CD4-positive, alpha-beta T cell treated with Interleukin-17A for 1 hour (primary cell): ENCODE data around the gene ZFP36.
"Not testable (repeated sequence)": the region's sequence is repeated elsewhere in the genome, so short reads cannot be mapped to it uniquely, and the experiment has no call there.

ENCODE experiments used
- DNase-seq: peaks from one replicate; pipeline ENCODE4 v3.0.0-alpha.2; 2020

ZFP36 gene

GRCh38 chr19:39446365-39447084, 39.9 kb downstream of the ZFP36 start:
- DNase-seq: no peak

DNA sequence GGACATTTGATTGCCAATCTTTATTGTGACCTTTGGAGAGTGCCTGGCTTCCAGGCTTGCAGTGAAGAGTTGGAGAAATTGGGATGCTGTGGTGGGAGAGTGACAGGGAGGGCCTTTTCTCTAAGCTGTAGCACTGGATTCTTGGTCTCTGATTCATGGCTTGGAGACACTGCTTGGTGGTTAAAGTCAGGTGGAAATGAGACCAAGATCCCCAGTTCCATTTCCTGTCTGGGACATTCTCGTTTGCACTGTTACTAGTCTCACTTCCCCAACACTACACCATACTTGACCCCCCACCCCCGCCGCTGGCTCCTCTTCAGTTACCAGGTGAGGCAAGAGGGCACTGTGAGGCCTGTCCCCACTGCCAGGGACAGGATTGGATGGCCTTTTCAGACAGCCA, 41.6 kb downstream of the ZFP36 start:
- peak; percentile 11 for DNase-seq

GRCh38 chr19:39449116-39449797, 42.6 kb downstream of the ZFP36 start:
- DNase-seq: no peak

GRCh38 chr19:39451257-39451656, 44.6 kb downstream of the ZFP36 start:
- DNase-seq: not testable (repeated sequence)
